NCI-H82 treated with DMSO at 0.1 percent for 48 hours (cell line): ENCODE measurements around the gene PCDHGA2.
A peak's percentile ranks its signal among the peaks of the same experiment; 100 is the strongest.
"Not testable (repeated sequence)": the region's sequence is repeated elsewhere in the genome, so short reads cannot be mapped to it uniquely, and the experiment has no call there.

Source experiments
- DNase-seq: peaks from one replicate; lab custom pipeline; 2025; ENCODE audit not compliant: unreplicated experiment; lab: John Stamatoyannopoulos, UW

The PCDHGA2 gene

GRCh38 chr5:141338538-141339306, at the start of gene PCDHGA2:
PCDHGA2 (plus strand) TSS chr5:141338760.
- DNase-seq, result no peak

- no peak for DNase-seq
Observed at GRCh38 chr5:141298376-141298775, 40.2 kb upstream of the PCDHGA2 start.

GRCh38 chr5:141303756-141304155, 34.8 kb upstream of the PCDHGA2 start, which contains the start of gene SLC25A2:
SLC25A2 (minus strand) TSS chr5:141304049; CDS start chr5:141303865, 184 bp downstream.
- no peak for DNase-seq

DNA sequence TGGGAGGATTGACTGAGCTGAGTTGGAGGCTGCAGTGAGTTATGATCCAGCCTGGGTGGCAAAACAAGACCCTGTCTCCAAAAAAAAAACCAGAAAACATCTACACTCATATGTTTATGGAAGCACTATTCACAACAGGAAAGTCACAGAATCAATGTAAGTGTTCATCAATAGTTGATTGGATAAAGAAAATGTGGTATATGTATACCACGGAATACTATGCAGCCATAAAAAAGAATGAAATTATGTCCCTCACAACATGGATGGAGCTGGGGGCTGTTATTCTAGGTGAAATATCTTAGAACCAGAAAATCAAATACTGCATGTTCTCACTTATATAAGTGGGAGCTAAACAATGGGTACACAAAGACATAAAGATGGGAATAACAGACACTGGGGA, 31.9 kb upstream of the PCDHGA2 start:
- DNase-seq, result no peak

GRCh38 chr5:141313711-141314110, 24.8 kb upstream of the PCDHGA2 start:
- no peak for DNase-seq

GRCh38 chr5:141316963-141317362, 21.6 kb upstream of the PCDHGA2 start:
- not testable (repeated sequence) for DNase-seq

- DNase-seq, result no peak
Observed at GRCh38 chr5:141319202-141319601, 19.4 kb upstream of the PCDHGA2 start.

DNA sequence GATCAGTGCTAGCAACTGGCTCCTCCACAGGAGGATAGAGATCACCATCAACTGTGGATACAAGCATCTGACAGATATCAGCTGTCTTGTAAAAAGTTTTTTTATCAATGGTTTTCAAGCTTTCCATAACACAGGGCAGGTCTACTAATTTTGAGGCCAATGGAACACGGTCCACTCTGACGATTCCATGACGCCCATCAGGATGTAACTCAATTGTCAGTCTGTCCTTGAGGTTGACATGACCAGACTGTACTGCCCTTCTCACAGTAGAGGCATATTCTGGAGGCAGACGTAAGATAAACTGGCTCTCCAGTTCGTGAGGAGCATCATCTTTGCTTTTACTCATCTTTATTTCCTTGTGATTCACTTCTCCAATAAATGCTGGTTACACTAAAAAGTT, 18.9 kb upstream of the PCDHGA2 start:
- DNase-seq, result no peak

DNA sequence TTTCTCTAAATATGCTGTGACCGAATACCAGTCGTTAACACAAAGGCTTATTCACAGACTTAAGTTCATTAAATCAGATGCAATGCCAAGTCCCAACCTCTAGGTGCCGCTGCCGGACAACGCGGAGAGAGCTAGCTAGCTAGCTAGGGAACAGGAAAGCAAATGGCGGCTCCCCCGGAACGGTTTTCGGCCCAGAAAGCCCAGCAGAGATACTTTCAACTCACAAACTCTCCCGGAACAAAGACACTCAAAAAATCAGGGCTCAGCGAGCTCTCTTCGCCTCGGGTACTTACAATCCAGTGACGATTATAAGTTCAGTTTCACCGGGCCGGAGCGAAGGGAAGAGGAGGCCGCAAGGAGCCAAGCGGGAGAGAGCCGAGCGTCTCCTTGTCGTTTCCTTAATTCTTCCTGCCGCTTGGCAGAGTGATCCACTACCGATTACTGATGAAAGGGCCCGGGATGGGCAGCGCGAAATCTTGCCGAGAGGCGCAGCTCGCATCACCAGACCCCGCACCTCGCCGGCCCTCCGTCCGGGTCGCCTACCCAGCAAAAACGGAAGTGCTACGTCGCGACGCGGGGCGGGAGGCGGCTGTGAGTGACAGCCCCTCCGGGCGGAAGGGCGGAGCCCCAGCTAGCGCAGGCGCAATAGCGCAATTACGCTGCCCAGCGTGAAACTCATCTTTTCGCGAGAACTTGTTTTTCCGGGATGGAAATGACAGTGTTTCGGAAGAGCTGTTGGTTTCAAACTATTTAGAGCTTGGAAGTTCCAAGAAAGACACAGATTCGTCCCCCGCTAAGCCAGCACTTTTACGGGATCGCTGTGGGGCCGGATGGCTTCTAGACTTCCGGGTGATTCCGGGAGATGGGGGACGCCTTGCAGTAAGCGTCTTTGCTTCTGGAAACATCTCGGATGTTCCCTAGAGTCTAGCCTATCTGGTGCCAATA, 18.1 kb upstream of the PCDHGA2 start, which contains the start of gene TAF7:
TSS of gene TAF7 (minus strand) at position 560 of the 945 bp plus-strand sequence. CDS start 740 bp downstream, outside the sequence.
- peak; percentile 27 for DNase-seq

DNA sequence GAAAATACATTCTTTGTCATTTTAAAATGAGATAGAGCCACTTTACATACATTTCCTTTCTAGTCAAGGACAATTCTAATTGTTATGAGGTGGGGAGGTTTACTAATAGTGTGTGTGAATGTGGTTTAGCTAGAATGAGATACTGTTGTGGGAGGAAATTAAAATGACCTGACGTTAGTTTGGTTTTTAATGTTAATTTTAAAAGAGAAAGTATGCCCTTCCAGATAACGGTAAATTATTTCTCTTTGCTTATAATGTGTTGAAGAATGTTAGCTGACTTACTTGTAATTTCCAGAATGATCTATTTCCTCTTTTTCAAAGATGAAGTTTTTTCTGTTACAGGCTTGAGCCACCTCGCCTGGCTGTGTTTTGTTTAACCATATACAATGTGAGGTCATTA, 16.3 kb upstream of the PCDHGA2 start:
- no peak for DNase-seq

GRCh38 chr5:141326088-141326854, 12.3 kb upstream of the PCDHGA2 start:
- peak; percentile 5 for DNase-seq

DNA sequence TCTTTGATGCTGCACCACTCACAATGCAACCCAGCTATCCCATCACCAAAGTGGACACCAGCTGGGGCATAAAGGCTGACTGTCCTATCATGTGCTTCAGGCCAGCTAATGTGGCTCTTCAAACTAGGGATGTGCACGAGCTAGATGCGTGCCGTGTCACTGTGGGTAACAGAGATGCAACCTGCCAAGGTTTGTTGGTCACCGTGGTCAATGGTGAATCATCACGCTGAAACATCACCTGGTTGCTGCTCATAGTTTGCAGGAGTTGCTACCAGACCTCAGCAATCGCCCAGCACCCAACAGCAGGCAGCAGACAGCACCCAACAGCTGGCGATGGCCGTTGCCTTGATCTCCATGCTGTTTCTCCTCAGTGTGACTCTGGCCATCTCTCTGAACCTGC, 10.3 kb upstream of the PCDHGA2 start:
- no peak for DNase-seq

- no peak for DNase-seq
Observed at GRCh38 chr5:141330299-141331080, 8.1 kb upstream of the PCDHGA2 start, which contains the start of gene PCDHGA1. PCDHGA1 (plus strand) TSS chr5:141330514.

DNA sequence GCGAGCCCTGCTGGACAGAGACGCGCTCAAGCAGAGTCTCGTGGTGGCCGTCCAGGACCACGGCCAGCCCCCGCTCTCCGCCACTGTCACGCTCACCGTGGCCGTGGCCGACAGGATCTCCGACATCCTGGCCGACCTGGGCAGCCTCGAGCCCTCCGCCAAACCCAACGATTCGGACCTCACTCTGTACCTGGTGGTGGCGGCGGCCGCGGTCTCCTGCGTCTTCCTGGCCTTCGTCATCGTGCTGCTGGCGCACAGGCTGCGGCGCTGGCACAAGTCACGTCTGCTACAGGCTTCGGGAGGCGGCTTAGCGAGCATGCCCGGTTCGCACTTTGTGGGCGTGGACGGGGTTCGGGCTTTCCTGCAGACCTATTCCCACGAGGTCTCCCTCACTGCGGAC, 6.0 kb upstream of the PCDHGA2 start:
- not testable (repeated sequence) for DNase-seq

DNA sequence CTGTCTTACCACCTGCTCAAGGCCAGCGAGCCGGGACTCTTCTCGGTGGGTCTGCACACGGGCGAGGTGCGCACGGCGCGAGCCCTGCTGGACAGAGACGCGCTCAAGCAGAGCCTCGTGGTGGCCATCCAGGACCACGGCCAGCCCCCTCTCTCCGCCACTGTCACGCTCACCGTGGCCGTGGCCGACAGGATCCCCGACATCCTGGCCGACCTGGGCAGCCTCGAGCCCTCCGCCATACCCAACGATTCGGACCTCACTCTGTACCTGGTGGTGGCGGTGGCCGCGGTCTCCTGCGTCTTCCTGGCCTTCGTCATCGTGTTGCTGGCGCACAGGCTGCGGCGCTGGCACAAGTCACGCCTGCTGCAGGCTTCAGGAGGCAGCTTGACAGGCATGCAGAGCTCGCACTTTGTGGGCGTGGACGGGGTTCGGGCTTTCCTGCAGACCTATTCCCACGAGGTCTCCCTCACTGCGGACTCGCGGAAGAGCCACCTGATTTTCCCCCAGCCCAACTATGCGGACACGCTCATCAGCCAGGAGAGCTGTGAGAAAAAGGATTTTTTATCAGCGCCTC, 2.3 kb downstream of the PCDHGA2 start:
- not testable (repeated sequence) for DNase-seq

- DNase-seq, result no peak
Observed at GRCh38 chr5:141342773-141343172, 4.2 kb downstream of the PCDHGA2 start.

- DNase-seq, result no peak
Observed at GRCh38 chr5:141343242-141343952, 4.8 kb downstream of the PCDHGA2 start, which contains the start of gene PCDHGA3. PCDHGA3 (plus strand) TSS chr5:141343829; CDS start chr5:141344034, 205 bp downstream.

DNA sequence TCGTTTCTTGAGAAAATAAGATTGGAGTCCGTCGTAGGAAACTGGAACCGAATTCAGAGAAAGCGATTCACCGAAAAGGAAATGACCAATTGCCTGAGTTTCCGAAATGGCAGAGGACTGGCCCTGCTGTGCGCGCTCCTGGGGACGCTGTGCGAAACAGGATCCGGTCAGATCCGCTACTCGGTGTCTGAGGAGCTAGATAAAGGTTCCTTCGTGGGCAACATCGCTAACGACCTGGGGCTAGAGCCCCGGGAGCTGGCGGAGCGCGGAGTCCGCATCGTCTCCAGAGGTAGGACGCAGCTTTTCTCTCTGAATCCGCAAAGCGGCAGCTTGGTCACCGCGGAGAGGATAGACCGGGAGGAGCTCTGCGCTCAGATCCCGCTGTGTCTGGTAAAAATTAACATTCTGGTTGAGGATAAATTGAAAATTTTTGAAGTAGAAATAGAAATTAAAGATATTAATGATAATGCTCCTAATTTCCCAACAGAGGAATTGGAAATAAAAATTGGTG, 5.4 kb downstream of the PCDHGA2 start:
- DNase-seq, result no peak

- DNase-seq, result no peak
Observed at GRCh38 chr5:141345327-141345726, 6.8 kb downstream of the PCDHGA2 start.
